Dendritic cell treated with granulocyte-macrophage colony-stimulating factor and Interleukin-4, amounts not matched to agents 40 ng/mL and 50 ng/mL, for 4 days (primary cell): Measurements from ENCODE around the gene SH2D6.
"Not testable (repeated sequence)": the region's sequence is repeated elsewhere in the genome, so short reads cannot be mapped to it uniquely, and the experiment has no call there.

Experiments used
- H3K27ac Mint-ChIP-seq: one replicate; pipeline ENCODE4 v1.8.0; 2022; ENCODE audit warnings: mild to moderate bottlenecking, mixed read lengths
- H3K27me3 Mint-ChIP-seq: one replicate; pipeline ENCODE4 v1.8.0; 2022; ENCODE audit warnings: mild to moderate bottlenecking, mixed read lengths
- H3K36me3 Mint-ChIP-seq: one replicate; pipeline ENCODE4 v1.8.0; 2022; ENCODE audit warnings: low read depth, mixed read lengths
- H3K4me1 Mint-ChIP-seq: one replicate; pipeline ENCODE4 v1.8.0; 2022; ENCODE audit warnings: low read depth, mixed read lengths
- H3K4me3 Mint-ChIP-seq: one replicate; pipeline ENCODE4 v1.8.0; 2022; ENCODE audit warnings: mild to moderate bottlenecking, moderate library complexity, mixed read lengths
- H3K9me3 Mint-ChIP-seq: one replicate; pipeline ENCODE4 v1.8.0; 2022; ENCODE audit warnings: mixed read lengths
- intact Hi-C: fragments of 100-400 bp; cut with micrococcal nuclease; formaldehyde crosslinking; loops from one replicate; pipeline ENCODE4 v1.15.0; 2022

Gene SH2D6

GRCh38 chr2:85418132-85419008 lies at the start of gene SH2D6:
Gene SH2D6 (plus strand): TSS chr2:85418714. CDS start chr2:85429466, 10,752 bp downstream.
- no peaks in the 10 kb centered on the region for H3K9me3 Mint-ChIP-seq
- peaks cover 7% of the 10 kb centered on the region for H3K36me3 Mint-ChIP-seq
- peak within 1 kb of the TSS; percentile 88 for H3K4me3 Mint-ChIP-seq
- H3K27ac Mint-ChIP-seq = peak within 1 kb of the TSS; percentile 100
- intact Hi-C loops = no loop called here
- H3K4me1 Mint-ChIP-seq = peaks cover 82% of the 10 kb centered on the region
- no peaks in the 10 kb centered on the region for H3K27me3 Mint-ChIP-seq

DNA sequence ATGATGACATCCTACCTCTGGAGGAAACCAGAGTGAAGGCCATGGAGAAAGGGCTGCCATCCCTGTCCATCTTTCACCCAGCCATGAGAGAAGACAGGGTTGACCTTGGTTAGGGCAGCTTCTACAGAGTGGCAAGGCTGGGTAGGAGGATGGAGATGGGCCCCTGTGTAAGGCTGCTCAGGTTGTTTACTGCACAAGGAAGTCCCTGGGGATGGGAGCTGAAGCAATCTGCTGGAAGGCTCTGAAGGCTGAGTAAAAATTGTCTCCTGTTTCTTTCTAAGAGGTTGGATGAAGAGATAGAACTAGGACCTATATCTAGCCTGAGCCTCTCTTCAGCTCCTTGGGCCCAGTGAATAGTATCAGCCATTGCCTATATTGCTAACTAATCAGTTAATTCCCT lies 49.6 kb upstream of the SH2D6 start:
- Mint-ChIP-seq H3K4me3 (no peak overlapping the region), H3K4me1 (peaks cover 11% of the 10 kb centered on the region), H3K27ac (no peak overlapping the region), H3K9me3 (no peaks in the 10 kb centered on the region), H3K27me3 (no peaks in the 10 kb centered on the region), H3K36me3 (peaks cover 68% of the 10 kb centered on the region)
- intact Hi-C loops = no loop called here

DNA sequence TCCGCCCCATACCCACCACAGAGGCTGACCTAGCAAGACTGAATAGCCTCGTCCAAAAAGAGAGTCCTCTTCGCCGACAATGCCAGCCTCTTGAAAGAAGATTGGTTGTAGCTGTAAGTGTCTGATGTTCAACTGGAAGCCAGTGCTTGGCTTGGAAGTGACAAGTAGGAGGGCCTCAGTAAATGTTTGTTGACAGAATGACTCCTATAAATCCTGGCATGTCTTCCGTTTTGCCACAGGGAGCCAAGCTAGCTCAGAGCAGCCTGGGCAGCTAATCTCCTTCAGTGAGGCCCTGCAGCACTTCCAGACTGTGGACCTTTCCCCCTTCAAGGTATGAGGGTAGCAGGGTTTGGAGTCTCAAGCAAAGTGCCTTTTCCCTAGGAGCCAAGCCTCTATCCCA lies 49.0 kb upstream of the SH2D6 start:
- H3K27ac Mint-ChIP-seq = no peak overlapping the region
- H3K27me3 Mint-ChIP-seq = no peaks in the 10 kb centered on the region
- no peaks in the 10 kb centered on the region for H3K9me3 Mint-ChIP-seq
- H3K4me3 Mint-ChIP-seq = no peak overlapping the region
- intact Hi-C loops = no loop called here
- H3K4me1 Mint-ChIP-seq = peaks cover 11% of the 10 kb centered on the region
- H3K36me3 Mint-ChIP-seq = peaks cover 71% of the 10 kb centered on the region

GRCh38 chr2:85371045-85371444 lies 47.5 kb upstream of the SH2D6 start:
- Mint-ChIP-seq H3K36me3 (peaks cover 79% of the 10 kb centered on the region), H3K4me1 (peaks cover 11% of the 10 kb centered on the region), H3K9me3 (no peaks in the 10 kb centered on the region), H3K27ac (no peak overlapping the region), H3K4me3 (no peak overlapping the region), H3K27me3 (no peaks in the 10 kb centered on the region)
- intact Hi-C loops = no loop called here

DNA sequence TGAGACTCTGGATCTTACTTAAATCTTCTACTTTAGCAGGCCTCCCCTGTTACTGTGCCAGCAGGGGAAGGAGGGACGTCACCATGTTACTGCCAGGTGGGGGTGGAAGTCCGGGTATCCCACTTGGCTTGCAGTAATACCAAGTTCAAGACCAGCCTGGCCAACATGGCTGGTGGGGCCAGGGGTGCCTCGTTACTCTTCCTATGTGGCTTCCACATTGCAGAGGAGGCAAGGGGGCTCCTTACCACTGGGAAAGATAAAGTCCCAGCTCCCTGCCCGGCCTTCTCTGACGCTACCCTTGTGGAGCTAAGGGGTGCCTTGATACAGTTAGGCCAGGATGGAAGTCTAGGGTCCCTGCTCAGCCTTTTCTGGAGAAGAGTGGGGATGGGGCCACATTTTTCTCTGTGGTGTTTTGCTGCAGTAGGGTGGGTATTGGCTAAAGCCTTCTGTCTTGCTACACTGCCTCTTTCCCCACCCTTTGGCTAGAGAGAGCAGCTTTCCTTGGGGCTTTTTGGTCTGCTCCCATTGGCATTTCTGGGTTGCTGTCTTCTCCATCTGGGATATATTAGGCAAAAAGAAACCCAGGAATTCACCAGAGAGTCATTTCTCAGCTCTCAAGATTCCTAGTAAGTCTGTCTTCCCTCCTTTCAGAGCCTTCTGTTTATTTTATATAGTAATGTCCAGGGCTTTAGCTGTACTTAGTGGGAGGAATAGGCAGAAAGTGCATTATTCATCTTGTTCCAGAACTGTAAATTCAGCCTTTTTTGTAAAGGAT lies 42.0 kb upstream of the SH2D6 start:
- intact Hi-C loops = no loop called here
- Mint-ChIP-seq H3K4me3 (no peak overlapping the region), H3K9me3 (no peaks in the 10 kb centered on the region), H3K36me3 (peaks cover 86% of the 10 kb centered on the region), H3K4me1 (no peaks in the 10 kb centered on the region), H3K27me3 (no peaks in the 10 kb centered on the region), H3K27ac (no peak overlapping the region)

GRCh38 chr2:85377083-85377482 lies 41.4 kb upstream of the SH2D6 start:
- no peaks in the 10 kb centered on the region for H3K4me1 Mint-ChIP-seq
- H3K36me3 Mint-ChIP-seq = peaks cover 86% of the 10 kb centered on the region
- no peaks in the 10 kb centered on the region for H3K27me3 Mint-ChIP-seq
- H3K4me3 Mint-ChIP-seq = no peak overlapping the region
- no peaks in the 10 kb centered on the region for H3K9me3 Mint-ChIP-seq
- H3K27ac Mint-ChIP-seq = no peak overlapping the region
- intact Hi-C loops = no loop called here

DNA sequence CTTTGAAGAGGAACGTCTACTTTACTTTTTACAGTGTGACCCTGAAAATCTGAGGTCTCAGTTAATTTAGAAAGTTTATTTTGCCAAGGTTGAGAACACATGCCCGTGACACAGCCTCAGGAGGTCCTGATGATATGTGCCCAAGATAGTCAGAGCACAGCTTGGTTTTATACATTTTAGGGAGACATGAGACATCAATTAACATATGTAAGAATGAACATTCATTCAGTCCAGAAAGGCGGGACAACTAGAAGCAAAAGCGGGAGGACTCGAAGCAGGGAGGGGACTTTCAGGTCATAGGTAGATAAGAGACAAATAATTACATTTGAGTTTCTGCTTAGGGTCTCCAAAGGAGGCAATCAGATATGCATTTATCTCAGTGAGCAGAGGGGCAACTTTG lies 40.3 kb upstream of the SH2D6 start:
- H3K9me3 Mint-ChIP-seq = no peaks in the 10 kb centered on the region
- no peak overlapping the region for H3K4me3 Mint-ChIP-seq
- H3K4me1 Mint-ChIP-seq = no peaks in the 10 kb centered on the region
- H3K27ac Mint-ChIP-seq = no peak overlapping the region
- intact Hi-C loops = no loop called here
- no peaks in the 10 kb centered on the region for H3K27me3 Mint-ChIP-seq
- H3K36me3 Mint-ChIP-seq = peaks cover 92% of the 10 kb centered on the region

GRCh38 chr2:85380048-85380447 lies 38.5 kb upstream of the SH2D6 start:
- peaks cover 93% of the 10 kb centered on the region for H3K36me3 Mint-ChIP-seq

DNA sequence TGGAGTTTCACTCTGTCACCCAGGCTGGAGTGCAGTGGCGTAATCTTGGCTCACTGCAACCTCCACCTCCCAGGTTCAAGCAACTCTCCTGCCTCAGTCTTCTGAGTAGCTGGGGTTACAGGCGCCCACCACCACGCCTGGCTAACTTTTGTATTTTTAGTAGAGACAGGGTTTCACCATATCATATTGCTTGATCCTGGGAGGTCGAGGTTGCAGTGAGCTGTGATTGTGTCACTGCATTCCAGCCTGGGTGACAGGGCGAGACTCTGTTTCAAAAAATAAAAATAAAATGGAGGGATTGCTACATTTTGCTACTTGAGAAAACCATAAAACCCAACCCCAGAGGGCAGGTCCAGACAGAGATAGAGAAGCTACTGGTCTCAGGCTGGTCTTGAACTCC lies 35.4 kb upstream of the SH2D6 start:
- H3K4me1 Mint-ChIP-seq, H3K27me3 Mint-ChIP-seq, H3K9me3 Mint-ChIP-seq, H3K4me3 Mint-ChIP-seq, intact Hi-C loops, H3K27ac Mint-ChIP-seq: not testable (repeated sequence)
- peaks cover 90% of the 10 kb centered on the region for H3K36me3 Mint-ChIP-seq

More at GRCh38 chr2:85380048-85380447, 38.5 kb upstream of the SH2D6 start:
- Mint-ChIP-seq H3K4me1 (no peaks in the 10 kb centered on the region), H3K27me3 (no peaks in the 10 kb centered on the region), H3K4me3 (no peak overlapping the region), H3K27ac (no peak overlapping the region), H3K9me3 (no peaks in the 10 kb centered on the region)
- intact Hi-C loops = no loop called here

GRCh38 chr2:85383850-85384249 lies 34.7 kb upstream of the SH2D6 start:
- Mint-ChIP-seq H3K36me3 (peaks cover 89% of the 10 kb centered on the region), H3K4me1 (no peaks in the 10 kb centered on the region), H3K27ac (no peak overlapping the region), H3K9me3 (no peaks in the 10 kb centered on the region), H3K27me3 (no peaks in the 10 kb centered on the region), H3K4me3 (no peak overlapping the region)
- intact Hi-C loops = no loop called here

DNA sequence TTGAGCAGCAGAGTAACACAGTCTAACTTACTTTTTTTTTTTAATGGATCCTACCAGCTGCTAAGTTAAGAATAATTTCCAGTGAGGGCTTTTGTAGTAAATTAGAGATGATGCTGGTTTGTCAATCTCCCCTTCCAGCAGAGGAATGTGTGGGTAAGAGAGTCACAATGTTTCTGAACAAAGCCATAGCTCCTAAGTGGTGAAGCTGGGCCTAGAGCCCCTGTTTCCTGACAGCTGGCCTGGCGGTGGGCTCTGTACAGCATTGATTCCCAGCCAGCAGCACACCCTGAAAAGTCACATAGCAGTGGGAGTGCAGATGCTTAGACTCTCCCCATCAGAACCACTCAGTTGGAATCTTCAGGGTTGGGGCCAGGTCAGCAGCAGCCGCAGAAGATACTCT lies 32.8 kb upstream of the SH2D6 start:
- Mint-ChIP-seq H3K36me3 (peaks cover 89% of the 10 kb centered on the region), H3K27ac (no peak overlapping the region)

GRCh38 chr2:85387754-85388153 lies 30.8 kb upstream of the SH2D6 start:
- intact Hi-C loops = no loop called here
- Mint-ChIP-seq H3K9me3 (no peaks in the 10 kb centered on the region), H3K27ac (no peak overlapping the region), H3K4me3 (no peak overlapping the region), H3K4me1 (peaks cover 25% of the 10 kb centered on the region), H3K27me3 (no peaks in the 10 kb centered on the region), H3K36me3 (peaks cover 94% of the 10 kb centered on the region)

More for the DNA sequence above, 32.8 kb upstream of the SH2D6 start:
- H3K9me3 Mint-ChIP-seq = no peaks in the 10 kb centered on the region
- no peaks in the 10 kb centered on the region for H3K27me3 Mint-ChIP-seq
- intact Hi-C loops = no loop called here
- H3K4me1 Mint-ChIP-seq = peaks cover 12% of the 10 kb centered on the region
- no peak overlapping the region for H3K4me3 Mint-ChIP-seq

DNA sequence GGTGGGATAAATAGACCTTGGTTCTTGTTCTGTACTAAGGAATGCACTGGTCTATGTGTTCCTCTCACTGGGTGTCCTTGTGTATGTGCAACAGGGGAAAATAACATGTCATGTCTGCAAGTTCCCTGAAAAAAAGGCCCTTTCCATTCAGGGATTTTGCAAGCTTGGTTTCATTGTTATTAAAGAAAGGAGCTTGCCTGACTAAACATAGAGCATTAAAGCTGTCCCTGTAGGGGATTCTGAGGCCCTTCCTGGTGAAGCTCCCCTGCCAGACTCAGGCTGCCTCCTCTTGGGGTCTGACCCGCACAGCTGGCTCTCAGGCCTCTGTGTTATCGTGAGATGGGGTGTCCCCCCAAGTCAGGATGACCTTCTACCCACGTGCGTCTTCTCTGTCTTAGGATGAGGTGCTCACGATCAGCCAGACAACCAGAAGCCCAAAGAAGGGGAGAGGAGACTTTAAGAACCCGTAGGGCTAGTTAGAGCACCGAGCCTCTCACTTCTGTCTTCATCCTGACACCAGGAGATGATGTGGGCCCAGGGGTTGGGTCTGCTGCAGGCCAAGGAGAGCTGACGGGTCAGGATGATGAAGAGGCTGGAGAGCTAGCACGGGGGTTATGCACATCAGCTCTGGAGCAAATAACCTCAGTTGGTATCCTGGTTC lies 29.5 kb upstream of the SH2D6 start:
- Mint-ChIP-seq H3K9me3 (no peaks in the 10 kb centered on the region), H3K4me3 (no peak overlapping the region), H3K27me3 (no peaks in the 10 kb centered on the region), H3K36me3 (peaks cover 94% of the 10 kb centered on the region), H3K27ac (no peak overlapping the region), H3K4me1 (peaks cover 30% of the 10 kb centered on the region)
- intact Hi-C loops = no loop called here
